ENCODE results near the gene CALHM1. TPM values are rescaled to one million over a fixed set of nuclear protein-coding genes. Genes with fewer than 3 reads are reported as not detected.

Gene CALHM1
- total and polyA plus RNA-seq, 2 experiments from 2014 or later, result 0.11 TPM; not detected in 1

DNA sequence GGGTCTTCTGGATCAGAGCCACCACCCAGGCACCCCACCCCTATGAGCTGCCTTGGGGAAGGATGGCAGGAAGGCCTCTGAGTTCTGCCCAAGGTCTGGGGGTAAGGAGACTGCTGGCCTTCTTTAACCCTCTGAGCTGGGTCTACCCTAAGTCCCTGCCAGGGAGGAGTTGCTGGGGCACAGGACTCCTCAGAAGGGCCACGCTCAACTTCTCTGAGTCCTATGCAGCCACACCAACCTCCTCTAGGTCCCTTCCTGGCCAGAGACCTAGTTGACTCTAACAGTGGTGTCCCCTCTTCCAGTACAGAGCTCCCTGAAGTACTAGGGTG lies 32.2 kb upstream of the CALHM1 start:
- Mint-ChIP-seq H3K36me3 (ENCODE audit: low read depth) (no peaks in the 10 kb centered on the region), H3K4me3 (no peak overlapping the region), H3K4me1 (peaks cover 18% of the 10 kb centered on the region; the same call in 2 of the 3 replicates), H3K9me3 (no peaks in the 10 kb centered on the region; the same call in 2 of the 3 replicates), H3K27me3 (ENCODE audit: insufficient read depth, low read depth, poor library complexity) (peaks cover 28% of the 10 kb centered on the region), H3K27ac (no peak overlapping the region)
- ATAC-seq (no peak), DNase-seq (ENCODE audit: low spot score) (no peak)
- Histone ChIP-seq H3K79me2 (replicated peaks; ENCODE audit: insufficient read depth) (no peaks in the 10 kb centered on the region), H3K9me2 (ENCODE audit: insufficient read depth) (no peaks in the 10 kb centered on the region), H3K4me2 (no peak overlapping the region), H2AFZ (no peak overlapping the region), H3K36me3 (ENCODE audit: insufficient read depth) (no peaks in the 10 kb centered on the region), H4K20me1 (replicated peaks; ENCODE audit: insufficient read depth) (no peaks in the 10 kb centered on the region), H3F3A (replicated peaks; ENCODE audit: low read depth) (peaks cover 5% of the 10 kb centered on the region; the same call in 1 of the 2 replicates), H3K4me1 (ENCODE audit: insufficient read depth) (no peaks in the 10 kb centered on the region; the same call in 1 of the 2 replicates), H3K27me3 (ENCODE audit: insufficient read depth) (peaks cover 42% of the 10 kb centered on the region), H3K4me3 (no peak overlapping the region), H3K27ac (ENCODE audit: low read depth) (no peak overlapping the region)
- no peak for TF ChIP-seq EZH2 (IDR thresholded peaks at IDR 0.05; ENCODE audit: low read depth, unreplicated experiment)
- no peak for TF ChIP-seq EZH2phosphoT487 (IDR thresholded peaks at IDR 0.05; ENCODE audit: unreplicated experiment)
- no peak for TF ChIP-seq NANOG (IDR thresholded peaks at IDR 0.05; ENCODE audit: borderline replicate concordance)
- TF ChIP-seq, protein P1, sequence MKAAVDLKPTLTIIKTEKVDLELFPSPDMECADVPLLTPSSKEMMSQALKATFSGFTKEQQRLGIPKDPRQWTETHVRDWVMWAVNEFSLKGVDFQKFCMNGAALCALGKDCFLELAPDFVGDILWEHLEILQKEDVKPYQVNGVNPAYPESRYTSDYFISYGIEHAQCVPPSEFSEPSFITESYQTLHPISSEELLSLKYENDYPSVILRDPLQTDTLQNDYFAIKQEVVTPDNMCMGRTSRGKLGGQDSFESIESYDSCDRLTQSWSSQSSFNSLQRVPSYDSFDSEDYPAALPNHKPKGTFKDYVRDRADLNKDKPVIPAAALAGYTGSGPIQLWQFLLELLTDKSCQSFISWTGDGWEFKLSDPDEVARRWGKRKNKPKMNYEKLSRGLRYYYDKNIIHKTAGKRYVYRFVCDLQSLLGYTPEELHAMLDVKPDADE (IDR thresholded peaks at IDR 0.05), result no peak
- TF ChIP-seq ZNF462 (CRISPR knock-in tag; IDR thresholded peaks at IDR 0.05), result no peak
- TF ChIP-seq STAT1 (IDR thresholded peaks at IDR 0.05; ENCODE audit: unreplicated experiment), result no peak
- no peak for TF ChIP-seq ZNF331 (CRISPR knock-in tag; IDR thresholded peaks at IDR 0.05; ENCODE audit: low read depth)
- TF ChIP-seq JUNB (IDR thresholded peaks at IDR 0.05; ENCODE audit: unreplicated experiment), result no peak
- TF ChIP-seq, protein P2, sequence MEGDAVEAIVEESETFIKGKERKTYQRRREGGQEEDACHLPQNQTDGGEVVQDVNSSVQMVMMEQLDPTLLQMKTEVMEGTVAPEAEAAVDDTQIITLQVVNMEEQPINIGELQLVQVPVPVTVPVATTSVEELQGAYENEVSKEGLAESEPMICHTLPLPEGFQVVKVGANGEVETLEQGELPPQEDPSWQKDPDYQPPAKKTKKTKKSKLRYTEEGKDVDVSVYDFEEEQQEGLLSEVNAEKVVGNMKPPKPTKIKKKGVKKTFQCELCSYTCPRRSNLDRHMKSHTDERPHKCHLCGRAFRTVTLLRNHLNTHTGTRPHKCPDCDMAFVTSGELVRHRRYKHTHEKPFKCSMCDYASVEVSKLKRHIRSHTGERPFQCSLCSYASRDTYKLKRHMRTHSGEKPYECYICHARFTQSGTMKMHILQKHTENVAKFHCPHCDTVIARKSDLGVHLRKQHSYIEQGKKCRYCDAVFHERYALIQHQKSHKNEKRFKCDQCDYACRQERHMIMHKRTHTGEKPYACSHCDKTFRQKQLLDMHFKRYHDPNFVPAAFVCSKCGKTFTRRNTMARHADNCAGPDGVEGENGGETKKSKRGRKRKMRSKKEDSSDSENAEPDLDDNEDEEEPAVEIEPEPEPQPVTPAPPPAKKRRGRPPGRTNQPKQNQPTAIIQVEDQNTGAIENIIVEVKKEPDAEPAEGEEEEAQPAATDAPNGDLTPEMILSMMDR (conservative IDR thresholded peaks at IDR 0.05; ENCODE audit: low read depth in 2 of 2), result no peak
- TF ChIP-seq, protein P3, sequence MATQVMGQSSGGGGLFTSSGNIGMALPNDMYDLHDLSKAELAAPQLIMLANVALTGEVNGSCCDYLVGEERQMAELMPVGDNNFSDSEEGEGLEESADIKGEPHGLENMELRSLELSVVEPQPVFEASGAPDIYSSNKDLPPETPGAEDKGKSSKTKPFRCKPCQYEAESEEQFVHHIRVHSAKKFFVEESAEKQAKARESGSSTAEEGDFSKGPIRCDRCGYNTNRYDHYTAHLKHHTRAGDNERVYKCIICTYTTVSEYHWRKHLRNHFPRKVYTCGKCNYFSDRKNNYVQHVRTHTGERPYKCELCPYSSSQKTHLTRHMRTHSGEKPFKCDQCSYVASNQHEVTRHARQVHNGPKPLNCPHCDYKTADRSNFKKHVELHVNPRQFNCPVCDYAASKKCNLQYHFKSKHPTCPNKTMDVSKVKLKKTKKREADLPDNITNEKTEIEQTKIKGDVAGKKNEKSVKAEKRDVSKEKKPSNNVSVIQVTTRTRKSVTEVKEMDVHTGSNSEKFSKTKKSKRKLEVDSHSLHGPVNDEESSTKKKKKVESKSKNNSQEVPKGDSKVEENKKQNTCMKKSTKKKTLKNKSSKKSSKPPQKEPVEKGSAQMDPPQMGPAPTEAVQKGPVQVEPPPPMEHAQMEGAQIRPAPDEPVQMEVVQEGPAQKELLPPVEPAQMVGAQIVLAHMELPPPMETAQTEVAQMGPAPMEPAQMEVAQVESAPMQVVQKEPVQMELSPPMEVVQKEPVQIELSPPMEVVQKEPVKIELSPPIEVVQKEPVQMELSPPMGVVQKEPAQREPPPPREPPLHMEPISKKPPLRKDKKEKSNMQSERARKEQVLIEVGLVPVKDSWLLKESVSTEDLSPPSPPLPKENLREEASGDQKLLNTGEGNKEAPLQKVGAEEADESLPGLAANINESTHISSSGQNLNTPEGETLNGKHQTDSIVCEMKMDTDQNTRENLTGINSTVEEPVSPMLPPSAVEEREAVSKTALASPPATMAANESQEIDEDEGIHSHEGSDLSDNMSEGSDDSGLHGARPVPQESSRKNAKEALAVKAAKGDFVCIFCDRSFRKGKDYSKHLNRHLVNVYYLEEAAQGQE (IDR thresholded peaks at IDR 0.05; ENCODE audit: unreplicated experiment), result no peak
- no peak for TF ChIP-seq POLR2AphosphoS5 (IDR thresholded peaks at IDR 0.05; ENCODE audit: low read depth)
- no peak for TF ChIP-seq ZNF114 (CRISPR knock-in tag; IDR thresholded peaks at IDR 0.05)
- TF ChIP-seq CREB1 (CRISPR knock-in tag; IDR thresholded peaks at IDR 0.05; ENCODE audit: low read depth), result no peak
